GM18873 (cell line): ENCODE measurements around the gene NKTR.

ENCODE experiments used
- ATAC-seq: cut with Tn5 transposase; IDR thresholded peaks from one replicate; pipeline ENCODE4 v1.9.1; 2021; ENCODE audit warnings: mild to moderate bottlenecking, moderate library complexity, moderate number of reproducible peaks; ENCODE audit not compliant: unreplicated experiment, low FRiP score

The NKTR gene

GRCh38 chr3:42675909-42676308 is 75.4 kb downstream of the NKTR start:
- ATAC-seq, result no peak

GRCh38 chr3:42678447-42678846 is 78.0 kb downstream of the NKTR start:
- ATAC-seq, result no peak

GRCh38 chr3:42680271-42680670 is 79.8 kb downstream of the NKTR start:
- ATAC-seq, result no peak

GRCh38 chr3:42680806-42681205 is 80.3 kb downstream of the NKTR start:
- no peak for ATAC-seq

GRCh38 chr3:42681361-42682038 is 81.0 kb downstream of the NKTR start:
- no peak for ATAC-seq

- ATAC-seq, result no peak
Measured at GRCh38 chr3:42682301-42683070, 82.0 kb downstream of the NKTR start.

GRCh38 chr3:42683875-42684598 is 83.6 kb downstream of the NKTR start:
- no peak for ATAC-seq

- ATAC-seq, result no peak
Measured at GRCh38 chr3:42684632-42685362, 84.3 kb downstream of the NKTR start.

GRCh38 chr3:42685363-42685881 is 84.9 kb downstream of the NKTR start, which contains the start of gene KLHL40:
Gene KLHL40 (plus strand): TSS chr3:42685537. CDS start chr3:42685619, 82 bp downstream.
- no peak for ATAC-seq

- no peak for ATAC-seq
Measured at GRCh38 chr3:42685891-42686820, 85.7 kb downstream of the NKTR start.

- no peak for ATAC-seq
Measured at GRCh38 chr3:42686832-42687650, 86.6 kb downstream of the NKTR start.

- no peak for ATAC-seq
Measured at GRCh38 chr3:42688016-42688415, 87.5 kb downstream of the NKTR start.

- no peak for ATAC-seq
Measured at GRCh38 chr3:42688487-42689420, 88.3 kb downstream of the NKTR start.

GRCh38 chr3:42689421-42690014 is 89.0 kb downstream of the NKTR start:
- no peak for ATAC-seq

- no peak for ATAC-seq
Measured at GRCh38 chr3:42690191-42690590, 89.7 kb downstream of the NKTR start.

GRCh38 chr3:42690766-42691680 is 90.5 kb downstream of the NKTR start:
- no peak for ATAC-seq
